K562 (cell line): Measurements from ENCODE around the gene ANKMY1. TPM values are rescaled to one million over a fixed set of nuclear protein-coding genes. Genes with fewer than 3 reads are reported as not detected.

ENCODE experiments used
- ATAC-seq: fragments of 200-7000 bp; cut with Tn5 transposase; 3 replicates; pipeline ENCODE4 v1.9.1; 2020; ENCODE audit warnings: moderate library complexity
- BruUV-seq: library from RNA; stranded (reverse); fragments of 400-500 nt; replicated peaks from 2 replicates; lab custom pipeline; 2021; lab: Mats Ljungman, UMichigan
- CTCF ChIA-PET: fragments of 300-600 bp; formaldehyde crosslinking; extraction: SDS; loops from one replicate; lab custom pipeline; 2021; ENCODE audit warnings: low intra/inter-chr PET ratio; lab: Yijun Ruan, JAX
- POLR2A ChIA-PET: fragments of 300-600, 350-650 bp; sonication (Branson Sonifier 250); formaldehyde crosslinking; extraction: SDS; loops from one replicate; lab custom pipeline; 2021; ENCODE audit warnings: antibody characterized with exemption, inconsistent platforms; lab: Yijun Ruan, JAX
- DNase-seq, 4 experiments: peaks; one replicate each; pipeline versions ENCODE4 v3.0.0 to v3.0.0-alpha.2; 2011 to 2018; ENCODE audit warnings: low spot score in 3 of 4, mixed read lengths in 3 of 4; ENCODE audit errors: extremely low read depth in 1 of 4
- FAIRE-seq: peaks from 2 replicates; lab custom pipeline; 2011; peaks lifted over from hg19 to GRCh38; lab: Jason Lieb, UNC
- H2AFZ ChIP-seq: 2 replicates; pipeline ENCODE4 v1.6.0; 2011; ENCODE audit warnings: low read depth, low read length, control low read depth, inconsistent platforms
- H3K27ac ChIP-seq: fragments of 200-600 bp; 3 replicates; pipeline ENCODE4 v1.8.0; 2011; ENCODE audit warnings: low read depth, mild to moderate bottlenecking, control low read depth, inconsistent platforms, low read length, moderate library complexity, mixed read lengths; ENCODE audit errors: extremely low read depth
- H3K27me3 ChIP-seq, 2 experiments: fragments of 300-600 bp in 1 of 2; 2 replicates in 1 of 2; 3 replicates in 1 of 2; pipeline versions ENCODE4 v1.6.0 to v1.8.0; 2011; ENCODE audit warnings: inconsistent platforms in 2 of 2, low read length in 2 of 2, mild to moderate bottlenecking in 1 of 2, mixed read lengths in 1 of 2, moderate library complexity in 1 of 2; ENCODE audit not compliant: control insufficient read depth in 2 of 2, insufficient read depth in 2 of 2
- H3K36me3 ChIP-seq: fragments of 300-600 bp; 3 replicates; pipeline ENCODE4 v1.8.0; 2011; ENCODE audit warnings: mild to moderate bottlenecking, low read length, inconsistent platforms; ENCODE audit not compliant: control insufficient read depth, insufficient read depth
- H3K4me1 ChIP-seq, 2 experiments: fragments of 200-600 bp in 1 of 2; replicated peaks in 1 of 2; 2 replicates in 1 of 2; 3 replicates in 1 of 2; pipeline versions ENCODE4 v1.5.1 to v1.8.0; 2011; ENCODE audit warnings: inconsistent platforms in 2 of 2, low read length in 2 of 2, mild to moderate bottlenecking in 1 of 2, mixed read lengths in 1 of 2, moderate library complexity in 1 of 2; ENCODE audit not compliant: control insufficient read depth in 2 of 2, insufficient read depth in 2 of 2
- H3K4me2 ChIP-seq: 2 replicates; pipeline ENCODE4 v1.6.1; 2011; ENCODE audit warnings: low read length, control low read depth, inconsistent platforms, mixed read lengths; ENCODE audit not compliant: insufficient read depth
- H3K4me3 ChIP-seq: fragments of 200-600 bp; sonication (generic), shearing (Covaris generic); 2 replicates; pipeline ENCODE4 v1.5.1; 2016; ENCODE audit warnings: control low read depth, inconsistent platforms
- H3K79me2 ChIP-seq: fragments of 200-600 bp; 3 replicates; pipeline ENCODE4 v1.8.0; 2011; ENCODE audit warnings: low read length, inconsistent platforms; ENCODE audit not compliant: control insufficient read depth, insufficient read depth
- H3K9ac ChIP-seq, 2 experiments: 2 replicates each; pipeline versions ENCODE4 v1.6.0 to v1.6.1; 2011; ENCODE audit warnings: low read depth in 2 of 2, low read length in 2 of 2, control low read depth in 1 of 2, inconsistent platforms in 1 of 2, mild to moderate bottlenecking in 1 of 2, mixed read lengths in 1 of 2; ENCODE audit not compliant: insufficient read depth in 1 of 2
- H3K9me1 ChIP-seq: one replicate; pipeline ENCODE4 v1.6.0; 2011; ENCODE audit warnings: inconsistent platforms, mild to moderate bottlenecking, low read length, moderate library complexity; ENCODE audit not compliant: control insufficient read depth, insufficient read depth
- H3K9me3 ChIP-seq: replicated peaks from 2 replicates; pipeline ENCODE4 v1.5.1; 2011; ENCODE audit warnings: low read depth, low read length, inconsistent platforms; ENCODE audit not compliant: control insufficient read depth, insufficient read depth
- H4K20me1 ChIP-seq: replicated peaks from 2 replicates; pipeline ENCODE4 v1.6.1; 2011; ENCODE audit warnings: low read length, inconsistent platforms, mixed read lengths; ENCODE audit not compliant: control insufficient read depth, insufficient read depth
- NR4A1 ChIP-seq, 2 experiments: fragments of 250-450 bp in 1 of 2; fragments of 450-650 bp in 1 of 2; sonication (Bioruptor Pico) in 1 of 2; IDR thresholded peaks; 2 replicates each; pipeline versions ENCODE4 v1.4.0 to v1.6.1; 2016 to 2020; ENCODE audit warnings: mild to moderate bottlenecking in 2 of 2, missing compliant biosample characterization in 1 of 2, missing genetic modification characterization in 1 of 2, moderate library complexity in 1 of 2
- WGBS: fragments of 100-300 bp; shearing (Covaris generic); methylation state at CpG from one replicate; pipeline ENCODE4 v1.1.6; 2016; ENCODE audit warnings: low coverage, mixed read lengths; ENCODE audit not compliant: insufficient coverage; ENCODE audit errors: missing lambda C conversion rate; 5-methylcytosine and 5-hydroxymethylcytosine counted together
- in situ Hi-C: fragments of 300-500 bp; cut with MboI; formaldehyde crosslinking; loops from 4 replicates; pipeline ENCODE4 v1.15.0; 2018; ENCODE audit warnings: inconsistent platforms, mixed read lengths
- intact Hi-C: fragments of 100-400 bp; cut with micrococcal nuclease; formaldehyde crosslinking; loops from 2 replicates; pipeline ENCODE4 v1.14.2; 2022
- polyA plus RNA-seq, 8 experiments: library from polyadenylated mRNA; depleted of rRNA in 4 of 8; stranded (reverse) in 5 of 8; unstranded in 3 of 8; fragments of >200 nt; fragmentation: Nextera tagmentation in 2 of 8; fragmentation: Illumina TruSeq in 1 of 8; extraction: Ambion mirVana in 2 of 8; extraction: Trizol in 1 of 8; gene quantifications; 2 replicates each; pipeline versions ENCODE4 v1.2.1 to v1.2.3, GENCODE V29; 2011 to 2014; ENCODE audit warnings: inconsistent platforms in 1 of 8, missing spikeins in 1 of 8
- total RNA-seq, 7 experiments: library from RNA; depleted of rRNA in 6 of 7; stranded (reverse); fragments of >200 nt in 6 of 7; fragmentation: Illumina TruSeq in 2 of 7; extraction: Trizol in 2 of 7; gene quantifications; 2 replicates each; pipeline versions ENCODE4 v1.2.1 to v1.2.3, GENCODE V29; 2011 to 2021; ENCODE audit warnings: low replicate concordance in 1 of 7
- TF ChIP-seq, protein P1 (sequence below): sonication (generic); formaldehyde crosslinking; IDR thresholded peaks from 2 replicates; pipeline ENCODE4 v1.8.1; 2023; ENCODE audit warnings: mild to moderate bottlenecking, missing genetic modification reagents

Gene ANKMY1
- total and polyA plus RNA-seq, 9 of the 15 experiments (the other 6 are each of a cell fraction or from before 2014, with no cell fraction given) = 0.75 to 15.1 (median 11.7) TPM

DNA sequence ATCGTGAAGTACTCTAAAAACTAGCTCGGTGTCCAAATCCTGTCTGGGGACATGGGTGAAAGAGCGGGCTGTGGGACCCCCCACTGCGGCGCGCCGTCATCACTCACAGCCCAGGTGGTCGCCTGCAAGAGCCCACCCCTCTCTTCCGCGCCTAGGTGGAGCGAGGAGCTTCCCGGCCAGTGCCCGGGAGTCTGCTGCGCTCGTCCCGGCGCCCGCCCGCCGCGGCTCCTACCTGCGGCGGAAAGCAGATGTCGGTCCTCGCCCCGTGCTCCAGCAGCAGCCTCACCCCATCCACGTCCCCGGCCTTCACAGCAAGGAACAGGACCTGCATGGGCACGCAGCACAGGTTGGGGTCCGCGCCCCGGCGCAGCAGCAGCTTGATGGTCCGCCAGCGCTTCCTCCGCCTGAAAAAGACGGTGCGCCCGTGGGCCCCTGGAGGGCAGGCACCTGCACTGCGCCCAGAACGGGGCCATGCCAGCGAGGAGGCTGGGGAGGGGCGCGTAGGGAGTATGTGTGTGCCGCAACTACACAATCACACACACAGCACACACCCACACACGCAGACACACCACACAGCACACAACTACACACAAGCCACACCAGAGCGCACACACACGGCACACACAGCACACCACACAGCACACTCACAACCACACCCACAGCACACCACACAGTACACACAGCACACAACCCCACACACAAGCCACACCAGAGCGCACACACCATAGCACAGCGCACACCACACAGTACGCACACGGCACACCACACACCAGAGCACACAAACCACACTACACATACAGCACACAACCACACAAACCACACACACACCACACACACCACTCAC, 37.4 kb downstream of the ANKMY1 start:
- ChIA-PET CTCF (no interaction called here), POLR2A (no interaction called here)
- H4K20me1 ChIP-seq = no peaks in the 10 kb centered on the region
- 98% methylated on average over 18 of the region's 52 CpGs for WGBS
- peaks cover 32% of the 10 kb centered on the region; the same call in 2 of the 3 replicates for H3K36me3 ChIP-seq
- no peaks in the 10 kb centered on the region for H3K27me3 ChIP-seq
- no peak overlapping the region for H2AFZ ChIP-seq
- no peak overlapping the region for H3K4me3 ChIP-seq
- DNase-seq = no peak
- in situ Hi-C loops (no loop called here), intact Hi-C loops (no loop called here)
- TF ChIP-seq, protein P1, sequence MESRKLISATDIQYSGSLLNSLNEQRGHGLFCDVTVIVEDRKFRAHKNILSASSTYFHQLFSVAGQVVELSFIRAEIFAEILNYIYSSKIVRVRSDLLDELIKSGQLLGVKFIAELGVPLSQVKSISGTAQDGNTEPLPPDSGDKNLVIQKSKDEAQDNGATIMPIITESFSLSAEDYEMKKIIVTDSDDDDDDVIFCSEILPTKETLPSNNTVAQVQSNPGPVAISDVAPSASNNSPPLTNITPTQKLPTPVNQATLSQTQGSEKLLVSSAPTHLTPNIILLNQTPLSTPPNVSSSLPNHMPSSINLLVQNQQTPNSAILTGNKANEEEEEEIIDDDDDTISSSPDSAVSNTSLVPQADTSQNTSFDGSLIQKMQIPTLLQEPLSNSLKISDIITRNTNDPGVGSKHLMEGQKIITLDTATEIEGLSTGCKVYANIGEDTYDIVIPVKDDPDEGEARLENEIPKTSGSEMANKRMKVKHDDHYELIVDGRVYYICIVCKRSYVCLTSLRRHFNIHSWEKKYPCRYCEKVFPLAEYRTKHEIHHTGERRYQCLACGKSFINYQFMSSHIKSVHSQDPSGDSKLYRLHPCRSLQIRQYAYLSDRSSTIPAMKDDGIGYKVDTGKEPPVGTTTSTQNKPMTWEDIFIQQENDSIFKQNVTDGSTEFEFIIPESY = peak; percentile 89
- TF ChIP-seq NR4A1 (CRISPR knock-in tag; IDR thresholded peaks at IDR 0.05) = no peak
- TF ChIP-seq NR4A1 (tag; IDR thresholded peaks at IDR 0.05) = no peak
- no peaks in the 10 kb centered on the region for H3K79me2 ChIP-seq
- BruUV-seq = no TSS peak
- H3K9me1 ChIP-seq = no peaks in the 10 kb centered on the region
- FAIRE-seq = no peak
- no peak overlapping the region for H3K4me2 ChIP-seq
- ATAC-seq = no peak
- H3K27ac ChIP-seq = no peak overlapping the region; the same call in 2 of the 3 replicates
- H3K9ac ChIP-seq = no peak overlapping the region
- H3K9me3 ChIP-seq = peaks cover 9% of the 10 kb centered on the region
- no peaks in the 10 kb centered on the region for H3K4me1 ChIP-seq
